Glutamatergic neuron (in vitro differentiated cells): ENCODE data around the gene DCN. TPM values are rescaled to one million over a fixed set of nuclear protein-coding genes. Genes with fewer than 3 reads are reported as not detected.

Experiments
- DNase-seq: peaks from one replicate; pipeline ENCODE4 v3.0.0; 2022
- H3K27ac Mint-ChIP-seq: one replicate; pipeline ENCODE4 v1.8.0; 2020; ENCODE audit warnings: mild to moderate bottlenecking, mixed read lengths, inconsistent platforms; ENCODE audit not compliant: unreplicated experiment
- H3K27me3 Mint-ChIP-seq: one replicate; pipeline ENCODE4 v1.8.0; 2020; ENCODE audit warnings: mild to moderate bottlenecking, moderate library complexity, mixed read lengths, inconsistent platforms; ENCODE audit not compliant: unreplicated experiment
- H3K36me3 Mint-ChIP-seq: one replicate; pipeline ENCODE4 v1.8.0; 2020; ENCODE audit warnings: mild to moderate bottlenecking, mixed read lengths, inconsistent platforms; ENCODE audit not compliant: unreplicated experiment
- H3K4me1 Mint-ChIP-seq: one replicate; pipeline ENCODE4 v1.8.0; 2020; ENCODE audit warnings: mild to moderate bottlenecking, low read depth, mixed read lengths, inconsistent platforms; ENCODE audit not compliant: unreplicated experiment
- H3K4me3 Mint-ChIP-seq: one replicate; pipeline ENCODE4 v1.8.0; 2020; ENCODE audit warnings: mild to moderate bottlenecking, mixed read lengths, inconsistent platforms; ENCODE audit not compliant: unreplicated experiment
- H3K9me3 Mint-ChIP-seq: one replicate; pipeline ENCODE4 v1.8.0; 2020; ENCODE audit warnings: mild to moderate bottlenecking, moderate library complexity, mixed read lengths, inconsistent platforms; ENCODE audit not compliant: unreplicated experiment
- total RNA-seq: library from RNA; stranded (reverse); fragmentation: NEBNext Ultra II Directional; extraction: Animal tissue kit (Norgen Biotek cat#: 25700); gene quantifications from one replicate; pipeline ENCODE4 v1.2.1, GENCODE V29; 2021; ENCODE audit not compliant: unreplicated experiment
- TF ChIP-seq, protein P1 (sequence below): fragments of 200-600 bp; sonication (generic); IDR thresholded peaks from one replicate; pipeline ENCODE4 v1.5.0; 2021; ENCODE audit not compliant: partially characterized antibody, unreplicated experiment

Gene DCN
- total RNA-seq, 1 donor from 2014 or later: not detected

DNA sequence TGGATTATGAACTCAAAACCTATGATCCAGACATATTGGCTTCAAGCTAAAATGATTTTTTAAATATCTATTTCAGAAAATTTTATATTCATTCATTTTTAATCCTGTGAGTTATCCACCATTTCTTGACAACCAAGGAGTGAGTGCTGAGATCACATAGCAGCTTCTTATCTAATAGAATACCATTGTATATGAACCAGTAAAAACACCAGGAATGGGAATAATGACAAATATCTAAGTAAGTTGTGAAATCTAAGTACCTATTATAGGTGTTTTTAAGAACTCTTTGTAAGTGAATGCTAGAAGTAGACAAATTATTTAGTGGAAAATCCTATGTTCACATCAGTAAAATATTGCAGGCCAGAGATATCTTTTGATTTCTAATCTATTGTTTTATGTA is 79.5 kb downstream of the DCN start:
- no peaks in the 10 kb centered on the region for H3K4me1 Mint-ChIP-seq
- H3K27me3 Mint-ChIP-seq: no peaks in the 10 kb centered on the region
- TF ChIP-seq, protein P1, sequence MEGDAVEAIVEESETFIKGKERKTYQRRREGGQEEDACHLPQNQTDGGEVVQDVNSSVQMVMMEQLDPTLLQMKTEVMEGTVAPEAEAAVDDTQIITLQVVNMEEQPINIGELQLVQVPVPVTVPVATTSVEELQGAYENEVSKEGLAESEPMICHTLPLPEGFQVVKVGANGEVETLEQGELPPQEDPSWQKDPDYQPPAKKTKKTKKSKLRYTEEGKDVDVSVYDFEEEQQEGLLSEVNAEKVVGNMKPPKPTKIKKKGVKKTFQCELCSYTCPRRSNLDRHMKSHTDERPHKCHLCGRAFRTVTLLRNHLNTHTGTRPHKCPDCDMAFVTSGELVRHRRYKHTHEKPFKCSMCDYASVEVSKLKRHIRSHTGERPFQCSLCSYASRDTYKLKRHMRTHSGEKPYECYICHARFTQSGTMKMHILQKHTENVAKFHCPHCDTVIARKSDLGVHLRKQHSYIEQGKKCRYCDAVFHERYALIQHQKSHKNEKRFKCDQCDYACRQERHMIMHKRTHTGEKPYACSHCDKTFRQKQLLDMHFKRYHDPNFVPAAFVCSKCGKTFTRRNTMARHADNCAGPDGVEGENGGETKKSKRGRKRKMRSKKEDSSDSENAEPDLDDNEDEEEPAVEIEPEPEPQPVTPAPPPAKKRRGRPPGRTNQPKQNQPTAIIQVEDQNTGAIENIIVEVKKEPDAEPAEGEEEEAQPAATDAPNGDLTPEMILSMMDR: no peak
- H3K27ac Mint-ChIP-seq: no peak overlapping the region
- DNase-seq: no peak
- no peak overlapping the region for H3K4me3 Mint-ChIP-seq
- H3K36me3 Mint-ChIP-seq: no peaks in the 10 kb centered on the region
- no peaks in the 10 kb centered on the region for H3K9me3 Mint-ChIP-seq

DNA sequence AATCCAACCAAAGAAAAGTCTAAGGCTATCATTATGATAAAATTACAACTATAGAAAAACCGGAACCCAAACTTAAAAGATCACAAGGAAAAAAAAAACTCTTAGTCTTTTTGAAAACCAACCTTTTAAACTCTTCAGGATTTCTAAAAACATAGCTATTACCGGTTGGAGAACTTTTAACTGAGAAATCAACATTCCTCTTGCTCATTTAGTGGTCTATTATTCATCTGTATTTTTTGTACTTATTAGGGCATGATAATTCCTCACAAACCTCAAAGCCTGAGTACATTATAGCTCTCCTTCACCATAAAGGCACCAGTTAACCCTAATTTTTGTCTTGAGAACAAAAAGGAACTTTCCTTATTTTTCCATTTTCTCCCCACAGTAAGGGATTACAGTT is 81.7 kb downstream of the DCN start:
- Mint-ChIP-seq H3K4me1 (no peaks in the 10 kb centered on the region), H3K36me3 (no peaks in the 10 kb centered on the region), H3K27me3 (no peaks in the 10 kb centered on the region), H3K27ac (no peak overlapping the region), H3K9me3 (no peaks in the 10 kb centered on the region), H3K4me3 (no peak overlapping the region)
- TF ChIP-seq, protein P1: no peak
- no peak for DNase-seq

DNA sequence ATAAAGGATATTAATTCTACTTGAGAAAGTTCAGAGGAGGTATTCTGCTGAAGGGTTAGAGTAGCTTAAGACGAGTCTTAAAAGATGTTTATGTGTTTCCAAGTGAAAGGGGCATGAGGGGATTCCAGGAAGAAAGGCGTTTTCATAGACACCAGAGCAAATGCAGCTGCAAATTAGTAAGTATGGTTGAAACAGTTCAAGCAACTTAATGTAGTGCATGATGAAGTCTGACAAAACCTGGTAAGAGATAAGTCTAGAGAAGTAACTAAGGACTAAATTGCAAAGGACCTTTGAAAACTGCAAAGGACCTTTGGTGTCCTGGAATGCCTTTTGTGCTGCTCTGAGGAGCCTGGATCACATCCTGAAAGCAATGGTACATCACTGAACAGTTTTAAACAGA is 82.8 kb downstream of the DCN start:
- DNase-seq: no peak
- H3K27ac Mint-ChIP-seq: no peak overlapping the region
- no peaks in the 10 kb centered on the region for H3K4me1 Mint-ChIP-seq
- no peaks in the 10 kb centered on the region for H3K36me3 Mint-ChIP-seq
- no peaks in the 10 kb centered on the region for H3K27me3 Mint-ChIP-seq
- no peaks in the 10 kb centered on the region for H3K9me3 Mint-ChIP-seq
- TF ChIP-seq, protein P1: no peak
- H3K4me3 Mint-ChIP-seq: no peak overlapping the region

DNA sequence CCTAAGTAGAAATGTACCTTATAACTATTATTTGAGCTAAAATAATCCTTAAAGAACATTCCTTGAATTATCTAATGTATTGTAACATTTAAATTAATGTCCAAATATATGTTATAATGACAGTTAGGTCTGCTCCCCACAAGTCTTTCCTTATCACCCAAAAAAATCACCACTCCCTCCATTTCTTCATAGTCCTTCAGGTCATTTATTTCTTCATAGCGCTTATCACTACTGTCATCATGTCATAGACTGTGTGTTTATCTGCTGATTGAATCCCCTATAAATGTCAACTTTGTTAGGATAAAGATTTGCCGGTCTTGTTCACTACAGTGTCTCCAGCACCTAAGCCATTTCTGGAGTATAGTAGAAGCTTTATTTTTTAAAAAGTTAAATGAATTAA is 83.3 kb downstream of the DCN start:
- TF ChIP-seq, protein P1: no peak
- H3K4me3 Mint-ChIP-seq: no peak overlapping the region
- DNase-seq: no peak
- H3K9me3 Mint-ChIP-seq: no peaks in the 10 kb centered on the region
- H3K36me3 Mint-ChIP-seq: no peaks in the 10 kb centered on the region
- no peak overlapping the region for H3K27ac Mint-ChIP-seq
- H3K27me3 Mint-ChIP-seq: no peaks in the 10 kb centered on the region
- H3K4me1 Mint-ChIP-seq: no peaks in the 10 kb centered on the region

DNA sequence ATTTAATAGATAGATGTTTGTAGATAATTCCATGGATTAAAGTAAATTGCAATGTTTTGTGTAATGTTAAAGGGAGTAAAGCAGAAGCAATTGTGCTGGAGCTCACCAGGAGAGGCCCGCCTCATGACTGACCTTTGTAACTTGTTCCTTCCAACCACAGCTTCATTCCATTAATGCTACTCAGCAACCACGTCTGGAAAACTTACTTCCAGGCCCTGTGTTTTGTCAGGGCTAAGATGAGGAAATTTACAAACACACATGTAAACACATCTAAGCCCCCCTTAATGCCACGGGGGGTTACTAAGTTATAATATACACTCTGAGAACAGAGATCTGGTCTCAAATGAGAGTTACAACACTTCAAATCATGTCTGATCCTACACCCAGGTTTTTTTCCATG is 83.7 kb downstream of the DCN start:
- Mint-ChIP-seq H3K27me3 (no peaks in the 10 kb centered on the region), H3K4me1 (no peaks in the 10 kb centered on the region), H3K27ac (no peak overlapping the region), H3K36me3 (no peaks in the 10 kb centered on the region), H3K4me3 (no peak overlapping the region), H3K9me3 (no peaks in the 10 kb centered on the region)
- no peak for DNase-seq
- TF ChIP-seq, protein P1: no peak
